Esophagus muscularis mucosa (tissue), 4 donors: Measurements from ENCODE around the gene TBX19.

Experiments
- CTCF ChIP-seq, 3 experiments: fragments of 200-600 bp in 2 of 3; fragments of 450-650 bp in 1 of 3; sonication (generic) in 2 of 3; IDR thresholded peaks; one replicate each; pipeline ENCODE4 v1.5.1; 2017 to 2019; ENCODE audit warnings: antibody characterized with exemption in 3 of 3, mild to moderate bottlenecking in 2 of 3, moderate library complexity in 1 of 3
- EP300 ChIP-seq: sonication (generic); formaldehyde crosslinking; IDR thresholded peaks from one replicate; pipeline ENCODE4 v1.6.1; 2017; ENCODE audit warnings: antibody characterized with exemption
- POLR2A ChIP-seq: fragments of 450-650 bp; IDR thresholded peaks from one replicate; pipeline ENCODE4 v1.6.1; 2017; ENCODE audit warnings: antibody characterized with exemption, moderate library complexity, mild to moderate bottlenecking, low read depth
- POLR2AphosphoS5 ChIP-seq, 2 donors: sonication (generic); formaldehyde crosslinking; IDR thresholded peaks; one replicate each; pipeline ENCODE4 v1.6.1; 2017; ENCODE audit warnings: antibody characterized with exemption in 2 of 2

GRCh38 chr1:168330285-168330684 is 49.6 kb downstream of the TBX19 start:
- no peak for TF ChIP-seq CTCF (IDR thresholded peaks at IDR 0.05)
- TF ChIP-seq POLR2AphosphoS5 (IDR thresholded peaks at IDR 0.05): no peak
- no peak for TF ChIP-seq EP300
- no peak for TF ChIP-seq POLR2A
